G401.6 (cell line): ENCODE results near the gene KLF2.
"Not testable (repeated sequence)": the region's sequence is repeated elsewhere in the genome, so short reads cannot be mapped to it uniquely, and the experiment has no call there.

Source experiments
- FAIRE-seq: peaks from 2 replicates; lab custom pipeline; 2012; peaks lifted over from hg19 to GRCh38; lab: Jason Lieb, UNC

KLF2 gene

GRCh38 chr19:16324384-16325160 is at the start of gene KLF2:
Gene KLF2 (plus strand): TSS chr19:16324826. CDS start chr19:16324924, 98 bp downstream.
- FAIRE-seq = no peak

DNA sequence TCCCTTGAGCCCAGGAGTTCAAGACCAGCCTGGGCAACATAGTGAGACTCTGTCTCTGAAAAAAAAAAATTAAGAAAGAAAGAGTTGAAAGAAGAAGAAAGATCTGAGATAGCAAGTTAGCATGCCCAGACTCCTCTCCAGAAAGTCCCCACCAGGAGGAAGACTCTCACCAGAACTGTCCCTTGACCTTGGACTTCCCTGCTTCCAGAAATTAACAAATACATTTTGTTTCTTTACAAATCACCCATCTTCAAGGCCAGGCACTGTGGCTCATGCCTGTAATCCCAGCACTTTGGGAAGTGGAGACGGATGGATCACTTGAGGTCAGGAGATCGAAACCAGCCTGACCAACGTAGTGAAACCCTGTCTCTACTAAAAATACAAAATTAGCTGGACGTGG is 44.3 kb upstream of the KLF2 start:
- no peak for FAIRE-seq

GRCh38 chr19:16281743-16282142 is 42.9 kb upstream of the KLF2 start:
- FAIRE-seq = no peak

DNA sequence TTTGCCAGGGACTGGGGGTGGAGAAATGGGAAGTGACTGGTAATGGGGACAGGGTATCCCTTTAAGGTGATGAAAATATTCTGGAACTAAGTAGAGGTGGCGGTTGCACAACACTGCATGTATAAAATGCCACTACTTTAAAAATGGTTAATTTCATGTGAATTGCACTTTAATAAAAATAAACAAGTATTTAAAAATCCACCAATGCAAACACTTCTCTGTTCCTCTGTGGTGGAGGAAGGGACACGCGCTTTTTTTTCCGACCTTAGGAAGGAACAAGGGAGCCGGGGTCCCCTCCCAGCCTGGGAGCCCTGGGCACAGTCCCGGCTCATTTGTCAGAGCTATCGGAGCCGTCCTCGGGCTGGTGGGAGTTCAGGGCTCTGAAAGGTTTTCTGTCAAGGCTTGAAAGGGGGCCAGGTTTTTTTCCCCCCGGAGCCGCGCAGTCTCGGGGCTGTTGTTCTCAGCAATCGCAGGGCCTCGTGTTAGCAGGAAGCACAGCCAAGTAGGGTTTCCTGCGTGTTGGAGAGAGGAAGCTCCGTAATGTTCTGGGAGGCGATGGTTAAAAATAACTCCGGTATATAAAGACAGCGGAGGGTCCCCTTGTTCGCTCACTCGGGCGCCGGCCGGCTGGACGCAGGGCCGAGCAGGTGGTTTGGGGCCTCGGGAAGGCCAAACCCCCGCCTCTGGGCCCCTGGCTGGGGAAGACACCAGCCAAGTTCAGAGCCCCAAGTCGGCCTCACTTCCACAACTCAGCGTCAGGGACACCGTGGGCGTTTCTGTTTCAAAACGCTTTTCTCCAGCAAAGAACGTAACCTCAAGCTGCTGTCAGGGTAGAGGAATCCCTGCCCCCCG is 41.2 kb upstream of the KLF2 start:
- FAIRE-seq = no peak

- no peak for FAIRE-seq
Observed at GRCh38 chr19:16284505-16284904, 40.1 kb upstream of the KLF2 start.

DNA sequence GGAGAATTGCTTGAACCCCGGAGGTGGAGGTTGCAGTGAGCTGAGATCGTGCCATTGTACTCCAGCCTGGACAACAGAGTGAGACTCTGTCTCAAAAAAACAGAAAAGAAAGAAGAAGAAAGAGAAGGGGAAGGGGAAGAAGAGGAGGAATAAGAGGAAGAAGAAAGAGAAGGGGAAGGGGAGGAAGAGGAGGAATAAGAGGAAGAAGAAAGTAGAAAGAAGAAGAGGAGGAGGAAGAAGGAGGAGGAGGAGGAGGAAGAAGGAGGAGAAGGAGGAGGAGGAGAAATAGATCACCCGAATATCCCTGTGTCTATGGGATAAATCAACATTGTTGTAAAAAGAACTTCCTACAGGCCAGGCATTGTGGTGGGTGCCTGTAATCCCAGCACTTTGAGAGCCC is 39.5 kb upstream of the KLF2 start:
- not testable (repeated sequence) for FAIRE-seq

- no peak for FAIRE-seq
Observed at GRCh38 chr19:16285769-16286498, 38.7 kb upstream of the KLF2 start.

DNA sequence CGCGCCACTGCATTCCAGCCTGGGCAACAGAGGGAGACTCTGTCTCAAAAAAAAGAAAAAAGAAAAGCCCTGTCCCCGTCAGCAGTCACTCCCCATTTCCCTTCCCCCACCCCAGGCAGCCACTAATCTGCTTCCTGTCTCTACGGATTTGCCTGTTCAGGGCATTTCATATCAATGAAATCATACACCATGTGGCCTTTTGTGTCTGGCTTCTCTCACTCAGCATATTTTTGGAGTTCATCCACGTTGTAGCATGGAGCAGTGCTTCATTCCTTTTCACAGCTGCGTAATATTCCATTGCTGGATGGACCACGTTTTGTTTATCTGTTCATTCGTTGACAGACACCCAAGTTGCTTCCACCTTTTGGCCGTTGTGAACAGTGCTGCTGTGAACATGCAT is 36.1 kb upstream of the KLF2 start:
- FAIRE-seq = no peak

DNA sequence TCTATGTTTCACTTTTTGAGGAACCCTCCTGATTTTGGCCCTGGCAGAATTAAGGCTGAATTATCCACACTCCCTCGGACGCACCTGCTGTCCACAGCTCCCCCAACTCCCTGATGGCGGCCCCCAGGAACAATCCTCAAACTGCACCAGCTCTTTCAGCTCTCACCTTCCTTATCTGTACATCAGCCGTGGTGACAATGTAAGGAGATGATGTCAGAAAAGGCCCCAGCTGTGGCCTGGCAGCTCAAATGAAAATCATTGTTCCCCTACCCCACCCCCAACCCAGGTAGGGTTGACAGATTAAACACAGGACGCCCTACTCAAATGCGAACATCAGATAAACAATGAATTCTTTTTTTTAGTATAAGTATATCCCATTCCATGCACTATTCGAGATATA is 35.0 kb upstream of the KLF2 start:
- no peak for FAIRE-seq

GRCh38 chr19:16290692-16291091 is 33.9 kb upstream of the KLF2 start:
- no peak for FAIRE-seq

DNA sequence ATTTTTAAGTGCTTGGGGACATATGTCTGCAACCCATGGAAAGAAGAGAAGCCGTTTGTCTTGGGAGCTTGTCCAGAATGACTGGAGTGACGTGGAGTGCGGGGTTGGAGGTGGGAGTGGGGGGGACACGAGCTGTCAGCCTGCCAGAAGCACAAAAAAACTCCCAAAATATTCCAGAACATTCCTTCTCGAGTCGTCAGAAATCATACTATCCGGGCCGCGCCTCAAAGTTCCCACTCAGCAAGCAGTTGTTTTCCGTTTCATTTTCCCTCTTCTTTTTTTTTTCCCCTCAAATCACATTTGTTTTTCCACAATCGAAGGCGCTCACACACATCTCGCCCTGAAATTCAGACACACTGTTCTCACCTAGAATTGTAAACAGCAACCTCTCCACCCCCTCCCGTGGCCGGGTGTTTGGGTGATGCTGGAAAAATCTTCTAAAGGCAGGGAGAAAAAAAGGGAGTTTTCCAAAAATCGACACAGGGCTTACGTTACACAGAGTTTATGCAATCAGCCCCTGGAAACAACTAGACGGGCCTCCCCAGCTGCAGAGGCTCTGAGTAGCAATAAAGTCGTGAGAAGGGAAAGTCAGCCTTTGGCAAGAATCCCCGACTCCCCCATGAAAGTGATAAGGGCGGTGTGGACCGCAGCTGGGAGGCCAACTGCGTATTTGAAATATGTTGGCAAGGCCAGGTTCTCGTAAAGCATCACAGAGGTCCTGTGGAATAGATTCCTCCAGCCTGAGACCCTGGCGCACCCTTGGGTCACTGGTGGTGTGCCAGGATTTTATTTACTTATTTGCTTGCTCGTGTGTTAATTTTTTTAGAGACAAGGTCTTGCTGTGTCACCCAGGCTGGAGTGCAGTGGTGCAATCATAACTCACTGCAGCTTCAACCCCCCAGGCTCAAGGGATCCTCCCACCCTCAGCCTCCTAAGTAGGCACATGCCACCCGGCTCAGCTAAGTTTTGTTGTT is 31.2 kb upstream of the KLF2 start:
- no peak for FAIRE-seq

DNA sequence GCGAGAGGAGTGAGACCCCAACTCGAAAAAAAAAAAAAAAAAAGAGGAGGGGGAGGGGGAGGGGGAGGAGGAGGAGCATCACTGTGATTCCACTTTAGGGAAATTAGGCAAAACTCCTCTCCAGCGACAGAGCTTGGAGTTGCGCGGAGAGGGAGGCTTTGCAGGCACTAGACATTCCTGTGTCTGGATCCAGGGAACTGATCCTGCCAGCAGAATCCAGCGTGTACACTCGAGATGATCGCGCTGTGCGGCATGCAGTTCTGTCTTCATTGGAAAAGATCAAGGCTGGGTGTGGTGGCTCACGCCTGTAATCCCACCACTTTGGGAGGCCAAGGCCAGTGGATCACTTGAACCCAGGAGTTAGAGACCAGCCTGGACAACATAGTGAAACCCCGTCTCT is 29.6 kb upstream of the KLF2 start:
- no peak for FAIRE-seq

DNA sequence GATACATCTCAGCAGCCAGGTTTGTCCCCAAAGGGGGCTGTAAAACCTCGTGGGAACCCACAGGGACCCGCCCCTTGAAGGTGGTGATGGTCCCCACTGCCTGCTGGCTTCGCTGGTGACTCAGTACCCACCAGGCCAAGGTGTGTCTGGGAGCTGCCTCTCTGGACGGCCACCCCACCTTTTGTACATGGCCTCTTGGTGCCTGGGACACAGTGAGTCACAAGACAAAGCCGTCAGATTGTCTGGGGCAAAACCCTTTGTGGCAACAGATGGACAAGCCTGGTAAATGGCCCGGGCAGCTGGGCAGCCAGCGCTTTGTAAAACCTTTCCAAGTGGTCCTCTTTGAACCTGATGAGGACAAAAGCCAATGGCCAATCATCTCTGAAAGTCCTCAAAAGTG is 27.9 kb upstream of the KLF2 start:
- no peak for FAIRE-seq

DNA sequence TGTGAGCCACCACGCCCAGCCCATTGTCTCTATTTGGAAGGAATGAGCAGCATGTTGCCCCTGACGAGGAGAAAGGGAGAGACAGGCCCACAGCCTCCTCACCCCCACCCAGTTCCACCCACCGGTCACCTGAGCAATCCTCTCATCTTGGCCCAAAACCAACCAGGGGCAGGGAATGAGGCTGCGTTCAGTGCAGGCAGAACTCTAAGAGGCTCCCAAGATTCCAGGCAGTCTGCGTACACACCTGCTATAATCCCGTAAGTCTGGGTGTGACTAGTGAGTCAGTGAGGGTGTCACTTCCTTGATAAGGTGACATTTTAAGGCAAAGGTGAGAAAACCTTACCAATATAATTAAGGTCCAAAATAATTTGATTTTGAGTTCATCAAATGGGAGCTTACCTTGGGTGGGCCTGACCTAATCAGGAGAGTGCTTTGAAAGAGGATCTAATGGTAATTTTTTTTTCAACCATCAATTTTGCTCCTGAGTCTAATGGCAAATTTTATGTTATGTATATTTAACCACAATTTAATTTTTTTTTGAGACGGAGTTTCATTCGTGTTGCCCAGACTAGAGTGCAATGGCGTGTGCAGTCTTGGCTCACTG is 26.9 kb upstream of the KLF2 start:
- no peak for FAIRE-seq

- FAIRE-seq = no peak
Observed at GRCh38 chr19:16298334-16298733, 26.3 kb upstream of the KLF2 start.

GRCh38 chr19:16301999-16302694 is 22.5 kb upstream of the KLF2 start:
- no peak for FAIRE-seq

GRCh38 chr19:16303755-16304154 is 20.9 kb upstream of the KLF2 start:
- no peak for FAIRE-seq

GRCh38 chr19:16304511-16304910 is 20.1 kb upstream of the KLF2 start:
- FAIRE-seq = not testable (repeated sequence)

GRCh38 chr19:16305060-16305459 is 19.6 kb upstream of the KLF2 start:
- not testable (repeated sequence) for FAIRE-seq

- no peak for FAIRE-seq
Observed at GRCh38 chr19:16306728-16307402, 17.8 kb upstream of the KLF2 start.
